GM10248 (cell line): ENCODE data around the gene STAB2.

Experiments used
- CTCF ChIA-PET: fragments of 300-600 bp; sonication (Branson Sonifier 250); formaldehyde crosslinking; extraction: SDS; loops from one replicate; lab custom pipeline; 2021; ENCODE audit warnings: antibody characterized with exemption; lab: Yijun Ruan, JAX
- POLR2A ChIA-PET: fragments of 350-650 bp; sonication (Branson Sonifier 250); formaldehyde crosslinking; extraction: SDS; loops from one replicate; lab custom pipeline; 2020; ENCODE audit warnings: antibody characterized with exemption; lab: Yijun Ruan, JAX
- DNase-seq: peaks from one replicate; pipeline ENCODE4 v3.0.0; 2012; ENCODE audit errors: extremely low spot score
- TF ChIP-seq, protein P1 (sequence below): IDR thresholded peaks from 2 replicates; pipeline ENCODE4 v1.5.1; 2012; ENCODE audit warnings: mild to moderate bottlenecking, low read depth; ENCODE audit errors: extremely low read depth, missing control alignments, control extremely low read depth

The STAB2 gene

DNA sequence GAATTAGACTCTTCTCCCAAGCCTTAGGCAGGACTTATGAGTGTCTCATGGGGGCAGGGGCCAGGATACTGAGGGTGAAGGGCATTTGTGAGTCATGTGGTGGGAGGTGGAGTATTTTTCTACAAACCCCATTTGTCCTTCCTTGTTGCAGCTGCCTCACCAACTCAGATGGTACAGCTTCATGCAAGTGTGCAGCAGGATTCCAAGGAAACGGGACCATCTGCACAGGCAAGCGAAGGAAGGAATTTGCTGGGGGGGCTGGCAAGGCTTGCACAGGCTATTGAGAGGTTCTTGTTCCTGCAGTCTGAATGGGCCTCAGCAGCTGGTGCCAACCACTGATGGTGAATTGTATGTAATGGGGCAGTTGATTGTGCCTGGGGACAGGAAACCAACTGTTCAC is 125.1 kb downstream of the STAB2 start:
- no peak for DNase-seq
- TF ChIP-seq, protein P1, sequence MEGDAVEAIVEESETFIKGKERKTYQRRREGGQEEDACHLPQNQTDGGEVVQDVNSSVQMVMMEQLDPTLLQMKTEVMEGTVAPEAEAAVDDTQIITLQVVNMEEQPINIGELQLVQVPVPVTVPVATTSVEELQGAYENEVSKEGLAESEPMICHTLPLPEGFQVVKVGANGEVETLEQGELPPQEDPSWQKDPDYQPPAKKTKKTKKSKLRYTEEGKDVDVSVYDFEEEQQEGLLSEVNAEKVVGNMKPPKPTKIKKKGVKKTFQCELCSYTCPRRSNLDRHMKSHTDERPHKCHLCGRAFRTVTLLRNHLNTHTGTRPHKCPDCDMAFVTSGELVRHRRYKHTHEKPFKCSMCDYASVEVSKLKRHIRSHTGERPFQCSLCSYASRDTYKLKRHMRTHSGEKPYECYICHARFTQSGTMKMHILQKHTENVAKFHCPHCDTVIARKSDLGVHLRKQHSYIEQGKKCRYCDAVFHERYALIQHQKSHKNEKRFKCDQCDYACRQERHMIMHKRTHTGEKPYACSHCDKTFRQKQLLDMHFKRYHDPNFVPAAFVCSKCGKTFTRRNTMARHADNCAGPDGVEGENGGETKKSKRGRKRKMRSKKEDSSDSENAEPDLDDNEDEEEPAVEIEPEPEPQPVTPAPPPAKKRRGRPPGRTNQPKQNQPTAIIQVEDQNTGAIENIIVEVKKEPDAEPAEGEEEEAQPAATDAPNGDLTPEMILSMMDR, result no peak
- ChIA-PET POLR2A (no interaction called here), CTCF (interaction anchor here (0.9 to 1.5 kb wide), 3 partner anchors 12 to 79 kb away, joined by 3 to 4 read pairs (median 3); no protein-coding TSS in a partner anchor)

DNA sequence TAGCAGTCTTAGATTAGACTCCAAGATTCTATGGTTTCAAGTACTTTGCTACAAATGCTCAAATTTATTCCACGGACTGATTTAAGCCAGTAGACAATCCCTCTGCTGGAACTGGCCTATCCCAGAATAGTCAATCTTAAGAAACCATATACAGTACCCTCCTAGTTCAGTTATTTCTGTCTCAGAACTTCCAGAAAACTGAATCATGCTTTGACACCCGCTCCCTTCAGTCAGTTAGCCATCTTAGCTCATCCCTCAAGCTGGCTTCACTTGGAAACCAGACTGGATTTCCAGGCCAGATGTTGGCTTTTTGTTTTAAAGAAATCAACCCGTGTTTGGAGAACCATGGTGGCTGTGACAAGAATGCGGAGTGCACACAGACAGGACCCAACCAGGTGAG is 128.4 kb downstream of the STAB2 start:
- POLR2A ChIA-PET, result no interaction called here
- TF ChIP-seq, protein P1, result no peak
- DNase-seq, result no peak
- CTCF ChIA-PET, result interaction anchor here (1.5 to 1.6 kb wide), 2 partner anchors 10 to 18 kb away, joined by 4 read pairs; no protein-coding TSS in a partner anchor

DNA sequence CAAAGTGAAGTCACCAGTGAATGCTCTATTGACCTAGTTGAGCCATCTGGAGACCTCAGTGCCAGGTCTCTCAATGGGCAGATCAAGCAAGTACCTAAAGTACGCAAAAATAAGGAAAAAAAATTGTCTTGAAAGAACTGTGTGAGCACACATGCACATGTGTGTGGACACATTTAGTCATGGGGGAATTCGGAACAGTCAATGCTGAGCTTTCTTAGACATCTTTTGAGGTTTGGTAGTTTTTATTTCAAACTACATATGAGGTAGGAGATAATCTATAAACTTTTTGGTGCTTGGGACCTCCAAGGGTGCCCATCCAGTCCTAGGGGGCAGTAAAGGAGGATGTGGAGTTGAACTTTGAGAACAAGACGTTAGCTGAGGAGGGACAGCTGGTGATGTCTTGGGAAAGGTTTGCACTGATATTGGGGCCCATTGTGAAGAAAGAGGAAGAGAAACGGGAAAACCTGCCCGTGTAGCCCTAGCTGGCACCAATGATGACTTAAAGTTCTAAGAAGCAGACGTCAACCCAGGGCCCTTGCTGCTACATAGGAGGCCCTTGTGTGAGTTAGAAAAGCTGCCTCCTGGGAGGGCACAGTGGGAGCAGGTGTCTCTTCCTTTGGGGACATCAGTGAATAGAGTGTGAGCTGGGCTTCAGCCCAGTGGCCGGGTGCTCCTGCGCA is 129.6 kb downstream of the STAB2 start:
- no peak for DNase-seq
- ChIA-PET POLR2A (no interaction called here), CTCF (interaction anchor here (1.4 to 1.6 kb wide), 2 partner anchors 12 to 19 kb away, joined by 3 to 4 read pairs; no protein-coding TSS in a partner anchor)
- TF ChIP-seq, protein P1, result no peak

DNA sequence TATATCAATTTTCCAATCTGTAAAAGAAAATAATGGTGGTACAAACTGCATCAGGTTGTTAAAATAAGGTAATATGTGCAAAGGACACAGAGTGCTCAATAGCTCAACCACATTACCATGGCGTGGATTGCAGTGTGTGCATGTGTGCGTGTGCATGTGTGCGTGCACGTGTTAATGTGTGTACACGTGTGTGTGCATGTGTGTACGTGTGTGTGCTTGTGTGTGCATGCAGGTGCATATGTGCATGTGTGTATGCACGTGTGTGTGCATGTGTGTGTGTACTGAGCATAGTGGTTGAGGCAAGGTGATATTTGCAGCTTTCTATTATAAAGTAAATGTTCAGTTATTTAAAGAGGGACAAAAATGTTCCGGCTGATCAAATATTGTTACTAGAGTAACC is 138.3 kb downstream of the STAB2 start:
- ChIA-PET POLR2A (no interaction called here), CTCF (interaction anchor here (1.1 to 1.4 kb wide), 3 partner anchors 10 to 28 kb away, joined by 3 to 4 read pairs (median 3); no protein-coding TSS in a partner anchor)

DNA sequence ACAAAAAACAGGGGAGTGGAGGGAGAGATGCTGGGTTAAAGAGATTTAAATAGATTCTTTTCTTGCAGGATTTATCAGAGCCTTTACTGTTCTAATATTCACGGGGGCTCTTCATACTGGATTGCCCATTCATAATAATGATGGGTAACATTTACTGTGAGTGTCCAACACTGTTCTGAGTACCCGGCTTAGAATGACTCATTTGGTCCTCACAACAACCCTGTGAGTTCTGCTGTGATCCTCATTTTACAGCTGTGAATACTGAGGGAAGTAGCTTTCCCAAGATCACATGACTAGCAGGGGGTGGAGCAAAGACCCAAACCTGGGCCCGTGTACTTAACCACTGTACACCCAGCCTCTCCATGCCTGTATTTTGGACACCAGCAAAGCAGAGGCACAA is 140.6 kb downstream of the STAB2 start:
- ChIA-PET CTCF (no interaction called here), POLR2A (no interaction called here)
- TF ChIP-seq, protein P1, result no peak
- DNase-seq, result no peak

More for the DNA sequence above, 138.3 kb downstream of the STAB2 start:
- DNase-seq, result no peak
- TF ChIP-seq, protein P1, result no peak

DNA sequence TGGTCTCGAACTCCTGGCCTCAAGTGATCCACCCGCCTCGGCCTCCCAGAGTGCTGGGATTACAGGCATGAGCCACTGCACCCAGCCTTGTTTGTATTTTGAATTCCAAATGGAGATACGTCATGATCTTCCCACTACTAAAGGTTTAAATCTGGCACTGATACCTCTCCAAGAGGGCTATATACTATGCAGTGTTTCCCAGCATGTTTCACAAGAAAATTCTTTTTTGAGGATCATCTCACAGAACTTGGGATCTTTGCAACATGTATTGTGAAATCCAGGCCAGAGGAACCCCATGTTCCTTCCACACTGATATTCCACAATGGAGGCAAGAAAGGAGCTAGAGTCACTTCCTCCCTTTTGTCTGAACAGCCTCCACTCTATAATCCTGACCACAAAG is 141.2 kb downstream of the STAB2 start:
- DNase-seq, result no peak
- POLR2A ChIA-PET, result no interaction called here
- TF ChIP-seq, protein P1, result no peak
- CTCF ChIA-PET, result interaction anchor here (1.1 to 1.5 kb wide), 2 partner anchors 8 to 11 kb away, joined by 3 to 4 read pairs; no protein-coding TSS in a partner anchor
